ENCODE results near the gene LRRC14B. TPM values are rescaled to one million over a fixed set of nuclear protein-coding genes. Genes with fewer than 3 reads are reported as not detected.
A peak's percentile ranks its signal among the peaks of the same experiment; 100 is the strongest.
"Not testable (repeated sequence)": the region's sequence is repeated elsewhere in the genome, so short reads cannot be mapped to it uniquely, and the experiment has no call there.

LRRC14B gene
- total RNA-seq, 1 donor from 2014 or later: 93.4 TPM

GRCh38 chr5:195401-196160, 4.3 kb downstream of the LRRC14B start:
- H3K27ac ChIP-seq (replicated peaks): peak overlapping the region; percentile 95
- no peak for DNase-seq
- no peak for TF ChIP-seq CTCF (IDR thresholded peaks at IDR 0.05; ENCODE audit: borderline replicate concordance)
- intact Hi-C loops (cut with micrococcal nuclease): no loop called here
- H3K4me1 ChIP-seq: peaks cover 55% of the 10 kb centered on the region
- H3K27me3 ChIP-seq (ENCODE audit: low read depth): peaks cover 7% of the 10 kb centered on the region
- peaks cover 4% of the 10 kb centered on the region for H3K36me3 ChIP-seq
- peak overlapping the region; percentile 41 for H3K4me3 ChIP-seq
- H3K9me3 ChIP-seq (replicated peaks): no peaks in the 10 kb centered on the region

- peak overlapping the region; percentile 95 for H3K27ac ChIP-seq (replicated peaks)
- intact Hi-C loops (cut with micrococcal nuclease): no loop called here
- peaks cover 6% of the 10 kb centered on the region for H3K27me3 ChIP-seq (ENCODE audit: low read depth)
- H3K36me3 ChIP-seq: peaks cover 4% of the 10 kb centered on the region
- DNase-seq: no peak
- H3K4me3 ChIP-seq: peak overlapping the region; percentile 41
- no peaks in the 10 kb centered on the region for H3K9me3 ChIP-seq (replicated peaks)
- H3K4me1 ChIP-seq: peaks cover 57% of the 10 kb centered on the region
- no peak for TF ChIP-seq CTCF (IDR thresholded peaks at IDR 0.05; ENCODE audit: borderline replicate concordance)
These were observed 5.1 kb downstream of the LRRC14B start for GRCh38 chr5:196350-196749.

GRCh38 chr5:197031-197430, 5.7 kb downstream of the LRRC14B start:
- intact Hi-C loops (cut with micrococcal nuclease); H3K9me3 ChIP-seq (replicated peaks); H3K27me3 ChIP-seq (ENCODE audit: low read depth); H3K36me3 ChIP-seq; H3K4me3 ChIP-seq; DNase-seq: not testable (repeated sequence)
- peak; percentile 15 for TF ChIP-seq CTCF (IDR thresholded peaks at IDR 0.05; ENCODE audit: borderline replicate concordance)
- Histone ChIP-seq H3K4me1 (peaks cover 59% of the 10 kb centered on the region), H3K27ac (replicated peaks) (peak overlapping the region; percentile 72)

- Histone ChIP-seq H3K9me3 (replicated peaks) (no peaks in the 10 kb centered on the region), H3K4me1 (peaks cover 59% of the 10 kb centered on the region), H3K27ac (replicated peaks) (peak overlapping the region; percentile 72), H3K4me3 (no peak overlapping the region), H3K36me3 (peaks cover 4% of the 10 kb centered on the region), H3K27me3 (ENCODE audit: low read depth) (no peaks in the 10 kb centered on the region)
- no peak for TF ChIP-seq CTCF (IDR thresholded peaks at IDR 0.05; ENCODE audit: borderline replicate concordance)
- intact Hi-C loops (cut with micrococcal nuclease): no loop called here
- DNase-seq: no peak
These were observed 6.7 kb downstream of the LRRC14B start for GRCh38 chr5:197892-198489.

GRCh38 chr5:198516-199196, 7.4 kb downstream of the LRRC14B start:
- Histone ChIP-seq H3K4me3 (no peak overlapping the region), H3K36me3 (peaks cover 9% of the 10 kb centered on the region), H3K4me1 (peaks cover 59% of the 10 kb centered on the region), H3K27me3 (ENCODE audit: low read depth) (no peaks in the 10 kb centered on the region), H3K27ac (replicated peaks) (peak overlapping the region; percentile 72), H3K9me3 (replicated peaks) (no peaks in the 10 kb centered on the region)
- TF ChIP-seq CTCF (IDR thresholded peaks at IDR 0.05; ENCODE audit: borderline replicate concordance): no peak
- no peak for DNase-seq
- intact Hi-C loops (cut with micrococcal nuclease): no loop called here

Measured in left ventricle myocardium inferior (tissue), 1 donor.